Activated naive CD8-positive, alpha-beta T cell treated with anti-CD3 and anti-CD28 coated beads, Interleukin-2, amount 10 ng/mL, durations not matched to agents 7 days and 5 days (primary cell): ENCODE measurements around the gene WDR70. TPM values are rescaled to one million over a fixed set of nuclear protein-coding genes. Genes with fewer than 3 reads are reported as not detected.
"Not testable (repeated sequence)": the region's sequence is repeated elsewhere in the genome, so short reads cannot be mapped to it uniquely, and the experiment has no call there.

Source experiments
- ATAC-seq: fragments of 150-1000 bp; cut with Tn5 transposase; one replicate; pipeline ENCODE4 v1.10.0; 2021; ENCODE audit warnings: low read depth, moderate library complexity
- POLR2A ChIA-PET: fragments of 350-600 bp; sonication (Branson Sonifier 250); formaldehyde crosslinking; loops from one replicate; lab custom pipeline; 2021; ENCODE audit warnings: antibody characterized with exemption; lab: Charles Lee
- DNase-seq: peaks from one replicate; pipeline ENCODE4 v3.0.0; 2021
- H3K27ac Mint-ChIP-seq: one replicate; pipeline ENCODE4 v1.8.0; 2022; ENCODE audit warnings: mild to moderate bottlenecking, mixed read lengths
- H3K27me3 Mint-ChIP-seq: one replicate; pipeline ENCODE4 v1.8.0; 2022; ENCODE audit warnings: mild to moderate bottlenecking, moderate library complexity, mixed read lengths
- H3K36me3 Mint-ChIP-seq: one replicate; pipeline ENCODE4 v1.8.0; 2021; ENCODE audit warnings: mild to moderate bottlenecking, mixed read lengths
- H3K4me1 Mint-ChIP-seq: one replicate; pipeline ENCODE4 v1.8.0; 2021; ENCODE audit warnings: mixed read lengths
- H3K4me3 Mint-ChIP-seq: one replicate; pipeline ENCODE4 v1.8.0; 2022; ENCODE audit warnings: mild to moderate bottlenecking, moderate library complexity, mixed read lengths
- H3K9me3 Mint-ChIP-seq: one replicate; pipeline ENCODE4 v1.8.0; 2021; ENCODE audit warnings: mixed read lengths
- total RNA-seq, 2 experiments: library from RNA; stranded (reverse); gene quantifications; one replicate each; pipeline ENCODE4 v1.2.3, GENCODE V29; 2021

WDR70 gene
- total RNA-seq, 2 experiments from 2014 or later, result 35.8 to 37.6 TPM

DNA sequence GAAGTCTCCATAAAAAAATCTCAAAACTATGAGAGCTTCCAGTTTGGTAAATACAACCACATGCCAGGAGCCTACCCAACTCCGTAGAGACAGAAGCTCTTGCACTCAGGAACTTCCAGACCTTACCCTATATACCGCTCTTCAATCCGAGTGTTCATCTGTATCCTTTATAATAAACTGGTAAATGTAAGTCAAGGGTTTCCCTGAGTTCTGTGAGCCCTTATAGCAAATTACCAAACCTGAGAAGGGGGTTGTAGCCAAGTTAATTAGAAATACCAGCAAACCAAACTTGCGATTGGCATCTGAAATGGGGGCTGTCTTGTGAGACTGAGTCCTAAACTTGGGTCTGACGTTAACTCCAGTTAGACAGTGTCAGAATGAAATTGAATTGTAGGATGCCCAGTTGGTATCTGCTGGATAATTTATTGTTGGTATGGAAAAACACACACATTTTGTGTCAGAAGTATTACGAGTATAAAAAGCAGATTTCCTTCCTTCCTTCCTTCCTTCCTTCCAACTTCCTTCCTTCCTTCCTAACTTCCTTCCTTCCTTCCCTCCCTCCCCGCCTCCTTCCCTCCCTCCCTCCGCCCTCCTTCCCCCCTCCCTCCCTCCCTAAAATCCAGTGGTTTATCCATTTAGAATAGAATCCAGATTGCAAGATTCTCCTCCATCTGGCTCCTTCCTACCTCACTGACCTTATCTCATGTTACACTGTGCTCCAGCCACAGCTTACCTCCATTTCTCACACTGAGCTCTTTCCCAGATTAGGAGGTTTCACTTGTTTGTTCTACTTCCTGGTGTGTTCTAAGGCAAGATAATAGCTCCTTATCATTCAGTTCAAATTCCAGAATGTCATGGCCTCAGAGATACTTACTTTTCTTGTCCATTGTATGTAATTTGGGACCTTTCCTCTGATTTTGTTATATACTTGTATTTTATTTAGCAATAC lies 196.7 kb downstream of the WDR70 start:
- H3K4me3 Mint-ChIP-seq, result no peak overlapping the region
- POLR2A ChIA-PET, result no interaction called here
- H3K27ac Mint-ChIP-seq, result no peak overlapping the region

DNA sequence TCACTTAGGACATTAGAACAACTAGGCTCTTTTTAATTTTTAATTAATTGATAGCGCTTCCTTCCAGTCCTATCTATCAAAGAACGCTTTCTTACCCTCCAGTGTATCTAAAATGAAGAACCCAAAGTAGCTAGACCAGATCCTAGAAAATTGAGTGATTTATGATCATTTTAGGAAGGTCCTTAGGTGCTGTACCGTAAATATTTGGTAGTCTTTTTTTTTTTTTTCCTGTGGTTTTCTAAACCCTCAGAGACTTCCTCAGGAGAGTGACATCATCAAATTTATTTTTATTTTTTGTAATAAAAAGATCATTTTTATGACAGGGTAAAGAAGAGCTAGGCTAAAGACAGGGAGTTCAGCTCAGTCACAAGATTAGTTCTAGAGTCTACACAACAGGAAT lies 197.4 kb downstream of the WDR70 start:
- no peak for ATAC-seq
- Mint-ChIP-seq H3K27ac (no peak overlapping the region), H3K27me3 (no peaks in the 10 kb centered on the region), H3K9me3 (no peaks in the 10 kb centered on the region), H3K4me1 (peaks cover 4% of the 10 kb centered on the region), H3K36me3 (peaks cover 10% of the 10 kb centered on the region), H3K4me3 (no peak overlapping the region)
- no peak for DNase-seq
- POLR2A ChIA-PET, result no interaction called here

More for the DNA sequence above, 196.7 kb downstream of the WDR70 start:
- H3K36me3 Mint-ChIP-seq, result peaks cover 10% of the 10 kb centered on the region
- ATAC-seq (no peak), DNase-seq (no peak)
- H3K27me3 Mint-ChIP-seq, result no peaks in the 10 kb centered on the region
- no peaks in the 10 kb centered on the region for H3K9me3 Mint-ChIP-seq
- peaks cover 4% of the 10 kb centered on the region for H3K4me1 Mint-ChIP-seq

- POLR2A ChIA-PET, result no interaction called here
- no peaks in the 10 kb centered on the region for H3K9me3 Mint-ChIP-seq
- no peak overlapping the region for H3K27ac Mint-ChIP-seq
- no peaks in the 10 kb centered on the region for H3K27me3 Mint-ChIP-seq
- no peak for ATAC-seq
- H3K4me1 Mint-ChIP-seq, result peaks cover 4% of the 10 kb centered on the region
- H3K4me3 Mint-ChIP-seq, result no peak overlapping the region
- DNase-seq, result no peak
- H3K36me3 Mint-ChIP-seq, result peaks cover 10% of the 10 kb centered on the region
Measured at GRCh38 chr5:37578176-37578575, 199.1 kb downstream of the WDR70 start.

GRCh38 chr5:37580106-37580505 lies 201.0 kb downstream of the WDR70 start:
- H3K27ac Mint-ChIP-seq, result no peak overlapping the region
- no peak for DNase-seq
- no peaks in the 10 kb centered on the region for H3K27me3 Mint-ChIP-seq
- no peak for ATAC-seq
- H3K36me3 Mint-ChIP-seq, result no peaks in the 10 kb centered on the region
- no peaks in the 10 kb centered on the region for H3K9me3 Mint-ChIP-seq
- H3K4me3 Mint-ChIP-seq, result no peak overlapping the region
- H3K4me1 Mint-ChIP-seq, result peaks cover 4% of the 10 kb centered on the region
- POLR2A ChIA-PET, result no interaction called here

GRCh38 chr5:37582202-37582601 lies 203.1 kb downstream of the WDR70 start:
- H3K27ac Mint-ChIP-seq, result no peak overlapping the region
- no peaks in the 10 kb centered on the region for H3K9me3 Mint-ChIP-seq
- no peaks in the 10 kb centered on the region for H3K4me1 Mint-ChIP-seq
- POLR2A ChIA-PET, result no interaction called here
- H3K4me3 Mint-ChIP-seq, result no peak overlapping the region
- no peaks in the 10 kb centered on the region for H3K27me3 Mint-ChIP-seq
- no peaks in the 10 kb centered on the region for H3K36me3 Mint-ChIP-seq
- ATAC-seq (no peak), DNase-seq (no peak)

DNA sequence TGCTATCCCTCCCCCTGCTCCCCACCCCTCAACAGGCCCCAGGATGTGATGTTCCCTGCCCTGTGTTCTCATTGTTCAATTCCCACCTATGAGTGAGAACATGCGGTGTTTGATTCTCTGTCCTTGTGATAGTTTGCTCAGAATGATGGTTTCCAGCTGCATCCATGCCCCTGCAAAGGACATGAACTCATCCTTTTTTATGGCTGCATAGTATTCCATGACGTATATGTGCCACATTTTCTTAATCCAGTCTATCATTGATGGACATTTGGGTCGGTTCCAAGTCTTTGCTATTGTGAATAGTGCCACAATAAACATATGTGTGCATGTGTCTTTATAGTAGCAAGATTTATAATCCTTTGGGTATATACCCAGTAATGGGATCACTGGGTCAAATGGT lies 214.2 kb downstream of the WDR70 start:
- H3K4me3 Mint-ChIP-seq, H3K4me1 Mint-ChIP-seq, H3K9me3 Mint-ChIP-seq, POLR2A ChIA-PET, ATAC-seq, H3K27me3 Mint-ChIP-seq, H3K27ac Mint-ChIP-seq, DNase-seq: not testable (repeated sequence)
- peaks cover 22% of the 10 kb centered on the region for H3K36me3 Mint-ChIP-seq

DNA sequence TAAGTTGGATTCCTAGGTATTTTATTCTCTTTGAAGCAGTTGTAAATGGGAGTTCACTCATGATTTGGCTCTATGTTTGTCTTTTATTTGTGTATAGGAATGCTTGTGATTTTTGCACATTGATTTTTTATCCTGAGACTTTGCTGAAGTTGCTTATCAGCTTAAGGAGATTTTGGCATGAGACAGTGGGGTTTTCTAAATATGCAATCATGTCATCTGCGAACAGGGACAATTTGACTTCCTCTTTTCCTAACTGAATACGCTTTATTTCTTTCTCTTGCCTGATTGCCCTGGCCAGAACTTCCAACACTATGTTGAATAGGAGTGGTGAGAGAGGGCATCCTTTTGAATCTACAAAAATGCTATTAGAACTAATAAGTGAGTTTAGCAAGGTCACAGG lies 215.7 kb downstream of the WDR70 start:
- H3K36me3 Mint-ChIP-seq, result peaks cover 28% of the 10 kb centered on the region
- not testable (repeated sequence) for H3K27ac Mint-ChIP-seq, ATAC-seq

DNA sequence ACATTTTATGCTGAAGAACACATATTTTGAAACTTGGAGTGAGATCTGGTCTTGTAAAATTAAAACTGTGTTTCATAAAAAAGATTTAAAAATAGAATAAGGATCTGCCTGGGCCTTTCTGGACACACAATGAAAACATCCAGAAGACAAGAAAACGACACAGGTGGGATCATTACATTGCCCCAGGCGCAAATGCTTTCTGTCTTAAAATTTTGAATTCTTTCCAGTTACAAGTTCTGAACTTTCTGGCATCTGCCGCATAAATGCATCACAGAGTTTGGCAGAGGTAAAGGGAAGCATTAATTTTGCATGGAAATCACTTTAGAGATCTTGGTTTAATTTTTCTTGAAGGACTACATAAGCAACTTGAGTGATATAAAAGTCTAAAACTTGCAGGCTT lies 219.6 kb downstream of the WDR70 start:
- H3K4me1 Mint-ChIP-seq, result no peaks in the 10 kb centered on the region
- ATAC-seq, result no peak
- no peaks in the 10 kb centered on the region for H3K27me3 Mint-ChIP-seq
- H3K36me3 Mint-ChIP-seq, result peaks cover 30% of the 10 kb centered on the region
- no peak overlapping the region for H3K27ac Mint-ChIP-seq
- no peak for DNase-seq
- POLR2A ChIA-PET, result no interaction called here
- peaks cover 14% of the 10 kb centered on the region for H3K9me3 Mint-ChIP-seq
- no peak overlapping the region for H3K4me3 Mint-ChIP-seq

More for the DNA sequence above, 215.7 kb downstream of the WDR70 start:
- H3K4me1 Mint-ChIP-seq, POLR2A ChIA-PET, H3K9me3 Mint-ChIP-seq, H3K4me3 Mint-ChIP-seq, H3K27me3 Mint-ChIP-seq, DNase-seq: not testable (repeated sequence)

DNA sequence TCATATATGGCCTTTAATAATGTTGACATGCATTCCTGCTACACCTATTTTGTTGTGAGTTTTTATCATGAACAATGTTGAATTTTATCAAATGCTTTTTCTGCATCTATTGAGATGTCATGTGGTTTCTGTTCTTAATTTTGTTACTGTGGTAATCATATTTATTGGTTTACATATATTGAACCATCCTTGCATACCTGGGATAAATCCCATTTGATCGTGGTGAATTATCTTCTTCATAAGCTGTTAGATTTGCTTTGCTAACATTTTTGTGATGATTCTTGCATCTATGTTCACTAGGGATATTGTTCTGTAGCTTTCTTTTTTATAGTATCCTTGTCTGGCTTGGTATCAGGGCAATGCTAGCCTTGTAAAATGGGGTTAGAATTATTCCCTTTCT lies 222.0 kb downstream of the WDR70 start:
- Mint-ChIP-seq H3K4me3 (no peak overlapping the region), H3K9me3 (peaks cover 12% of the 10 kb centered on the region), H3K27ac (no peak overlapping the region), H3K27me3 (no peaks in the 10 kb centered on the region), H3K4me1 (no peaks in the 10 kb centered on the region), H3K36me3 (peaks cover 31% of the 10 kb centered on the region)
- DNase-seq, result no peak
- ATAC-seq, result no peak
- POLR2A ChIA-PET, result no interaction called here

DNA sequence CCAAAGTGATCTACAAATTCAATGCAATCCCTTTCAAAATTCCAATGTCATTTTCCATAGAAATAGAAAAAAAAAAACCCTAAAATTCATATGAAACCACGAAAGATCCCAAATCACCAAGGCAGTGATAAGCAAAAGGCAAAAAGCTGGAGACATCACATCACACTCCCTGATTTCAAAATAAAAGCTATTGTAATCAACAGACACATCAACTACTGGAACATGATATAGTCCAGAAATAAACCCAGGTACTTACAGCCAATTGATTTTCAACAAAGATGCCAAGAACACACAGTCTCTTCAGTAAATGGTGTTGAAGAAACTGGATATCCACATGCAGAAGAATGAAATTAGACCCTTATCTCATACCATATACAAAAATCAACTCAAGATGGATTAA lies 224.0 kb downstream of the WDR70 start:
- DNase-seq (no peak), ATAC-seq (no peak)
- Mint-ChIP-seq H3K4me3 (no peak overlapping the region), H3K36me3 (peaks cover 29% of the 10 kb centered on the region), H3K27me3 (no peaks in the 10 kb centered on the region), H3K4me1 (no peaks in the 10 kb centered on the region), H3K27ac (no peak overlapping the region), H3K9me3 (peaks cover 12% of the 10 kb centered on the region)
- POLR2A ChIA-PET, result no interaction called here

DNA sequence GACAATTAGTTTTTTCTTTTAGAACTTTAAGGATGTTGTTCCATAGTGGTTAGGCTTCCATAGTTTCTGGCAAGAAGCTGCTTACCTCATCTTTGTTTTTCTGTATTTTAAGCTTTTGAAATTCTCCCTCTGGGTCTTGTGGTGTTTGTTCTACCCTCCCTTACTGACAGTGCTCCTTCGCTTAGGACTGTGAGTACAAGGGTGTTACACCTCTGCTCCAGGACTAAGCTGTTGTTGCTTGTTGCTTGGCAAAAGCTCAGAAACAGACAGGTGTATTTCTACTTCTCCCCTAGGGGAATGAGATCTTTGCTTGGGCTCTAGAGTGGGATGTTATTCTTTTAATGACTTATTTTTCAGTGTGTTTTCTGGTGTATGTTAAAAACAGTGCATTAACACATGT lies 225.2 kb downstream of the WDR70 start:
- Mint-ChIP-seq H3K9me3 (peaks cover 9% of the 10 kb centered on the region), H3K27ac (no peak overlapping the region), H3K36me3 (peaks cover 29% of the 10 kb centered on the region), H3K27me3 (no peaks in the 10 kb centered on the region), H3K4me1 (no peaks in the 10 kb centered on the region), H3K4me3 (no peak overlapping the region)
- POLR2A ChIA-PET, result no interaction called here
- no peak for ATAC-seq
- DNase-seq, result no peak

- H3K27ac Mint-ChIP-seq, result no peak overlapping the region
Measured at GRCh38 chr5:37606148-37606547, 227.0 kb downstream of the WDR70 start.

DNA sequence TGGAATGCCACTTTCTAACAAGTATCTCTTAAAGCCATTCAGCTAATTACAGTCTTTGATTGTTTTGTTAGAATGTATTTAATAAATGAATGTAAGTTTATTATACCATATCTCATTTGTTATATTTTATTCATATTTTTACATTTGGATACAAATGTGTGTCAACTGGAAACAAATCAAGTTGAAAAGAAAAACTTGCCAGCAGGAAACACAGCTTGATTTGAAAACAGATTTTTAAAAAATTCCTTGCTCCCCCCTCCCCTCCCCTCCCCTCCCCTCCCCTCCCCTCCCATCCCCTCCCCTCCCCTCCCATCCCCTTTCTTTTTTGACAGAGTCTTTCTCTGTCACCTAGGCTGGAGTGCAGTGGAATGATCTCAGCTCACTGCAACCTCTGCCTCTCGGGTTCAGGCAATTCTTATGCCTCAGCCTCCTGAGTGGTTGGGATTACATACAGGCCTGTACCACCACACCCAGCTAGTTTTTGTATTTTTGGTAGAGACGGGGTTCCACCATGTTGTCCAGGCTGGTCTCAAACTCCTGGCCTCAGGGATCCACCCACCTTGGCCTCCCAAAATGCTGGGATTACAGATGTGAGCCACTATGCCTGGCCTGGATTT lies 227.6 kb downstream of the WDR70 start:
- no peak for ATAC-seq

More at GRCh38 chr5:37606148-37606547, 227.0 kb downstream of the WDR70 start:
- POLR2A ChIA-PET, result no interaction called here
- no peaks in the 10 kb centered on the region for H3K4me1 Mint-ChIP-seq
- no peak for DNase-seq
- no peak overlapping the region for H3K4me3 Mint-ChIP-seq
- peaks cover 27% of the 10 kb centered on the region for H3K36me3 Mint-ChIP-seq
- H3K27me3 Mint-ChIP-seq, result no peaks in the 10 kb centered on the region
- peaks cover 6% of the 10 kb centered on the region for H3K9me3 Mint-ChIP-seq
- ATAC-seq, result no peak

GRCh38 chr5:37615184-37615583 lies 236.1 kb downstream of the WDR70 start:
- Mint-ChIP-seq H3K27me3 (no peaks in the 10 kb centered on the region), H3K4me1 (no peaks in the 10 kb centered on the region), H3K36me3 (peaks cover 10% of the 10 kb centered on the region), H3K4me3 (no peak overlapping the region), H3K27ac (no peak overlapping the region), H3K9me3 (peaks cover 3% of the 10 kb centered on the region)
- no peak for DNase-seq
- no peak for ATAC-seq
- POLR2A ChIA-PET, result no interaction called here

More for the DNA sequence above, 227.6 kb downstream of the WDR70 start:
- no peak for DNase-seq
- no peaks in the 10 kb centered on the region for H3K4me1 Mint-ChIP-seq
- H3K4me3 Mint-ChIP-seq, result no peak overlapping the region
- POLR2A ChIA-PET, result no interaction called here
- H3K27ac Mint-ChIP-seq, result no peak overlapping the region
- H3K9me3 Mint-ChIP-seq, result peaks cover under 1% of the 10 kb centered on the region
- no peaks in the 10 kb centered on the region for H3K27me3 Mint-ChIP-seq
- H3K36me3 Mint-ChIP-seq, result peaks cover 21% of the 10 kb centered on the region
